SIG-M5 treated with dmso at 0.1 percent for 504 hours (cell line): ENCODE results near the gene SMIM22.
"Not testable (repeated sequence)": the region's sequence is repeated elsewhere in the genome, so short reads cannot be mapped to it uniquely, and the experiment has no call there.

ENCODE experiments used
- DNase-seq: peaks from one replicate; lab custom pipeline; 2025; ENCODE audit not compliant: unreplicated experiment; lab: John Stamatoyannopoulos, UW

The SMIM22 gene

GRCh38 chr16:4768549-4769305 is 26.4 kb upstream of the SMIM22 start:
- DNase-seq = peak; percentile 87

DNA sequence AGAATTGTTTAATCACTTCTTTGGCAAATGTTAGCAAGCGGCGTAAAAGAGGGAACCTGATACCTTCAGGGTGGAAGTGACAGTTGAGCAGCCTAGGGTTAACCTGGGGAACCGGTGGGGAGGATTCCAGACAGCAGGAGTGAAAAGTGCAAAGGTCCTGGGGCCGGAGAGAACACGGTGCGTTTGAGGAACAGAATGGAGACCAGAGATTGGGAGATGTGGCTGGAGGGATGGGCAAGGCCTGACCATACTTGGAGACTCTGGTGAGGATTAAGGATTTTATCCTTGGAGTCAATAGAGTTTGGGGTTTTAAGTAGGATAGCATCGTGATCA is 25.9 kb upstream of the SMIM22 start:
- DNase-seq = no peak

GRCh38 chr16:4771646-4772045 is 23.5 kb upstream of the SMIM22 start:
- no peak for DNase-seq

DNA sequence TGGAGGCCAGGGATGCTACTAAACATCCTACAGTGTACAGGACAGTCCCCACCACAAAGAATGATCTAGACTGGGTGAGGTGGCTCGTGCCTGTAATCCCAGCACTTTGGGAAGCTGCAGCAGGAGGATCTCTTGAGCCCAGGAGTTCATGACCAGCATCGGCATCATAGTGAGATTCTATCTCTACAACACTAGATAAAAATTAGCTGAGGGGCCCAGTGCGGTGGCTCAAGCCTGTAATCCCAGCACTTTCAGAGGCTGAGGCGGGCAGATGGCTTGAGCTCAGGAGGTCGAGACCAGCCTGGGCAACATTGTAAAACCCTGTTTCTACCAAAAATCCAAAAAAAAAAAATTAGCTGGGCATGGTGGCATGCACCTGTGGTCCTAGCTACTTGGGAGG is 22.8 kb upstream of the SMIM22 start:
- no peak for DNase-seq

- no peak for DNase-seq
These were observed 20.2 kb upstream of the SMIM22 start for GRCh38 chr16:4775005-4775404.

DNA sequence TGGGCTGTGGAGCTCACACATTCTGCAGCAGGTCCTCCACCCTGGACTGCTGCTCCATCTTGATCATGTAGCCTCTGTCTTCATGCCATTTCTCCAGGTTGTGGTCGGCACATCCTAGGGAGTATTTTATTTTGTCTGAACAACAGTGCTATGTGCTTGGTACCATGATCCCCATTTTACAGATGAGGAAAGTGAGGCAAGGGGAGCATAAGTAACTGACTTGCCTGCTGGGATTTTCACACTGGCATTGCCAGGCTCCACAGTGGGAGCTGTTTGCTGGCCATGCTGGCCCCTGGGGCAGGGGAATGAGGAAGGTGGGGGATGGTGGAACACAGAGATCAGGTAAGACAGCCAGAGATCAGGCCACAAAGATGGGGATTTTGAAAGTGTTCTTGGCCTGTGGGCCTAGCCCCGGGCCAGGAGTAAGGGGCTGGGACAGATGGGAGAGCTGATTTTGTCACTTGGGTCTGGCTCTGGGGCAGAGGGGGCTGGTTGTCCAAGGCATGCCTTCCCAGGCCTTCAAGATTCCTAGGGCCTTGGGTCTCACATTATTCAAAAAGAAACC is 18.9 kb upstream of the SMIM22 start:
- no peak for DNase-seq

- no peak for DNase-seq
These were observed 17.7 kb upstream of the SMIM22 start for GRCh38 chr16:4777339-4778049.

- DNase-seq = no peak
These were observed 17.1 kb upstream of the SMIM22 start for GRCh38 chr16:4778050-4778392.

GRCh38 chr16:4780235-4780634 is 14.9 kb upstream of the SMIM22 start:
- DNase-seq = no peak

- no peak for DNase-seq
These were observed 11.8 kb upstream of the SMIM22 start for GRCh38 chr16:4783251-4783950.

GRCh38 chr16:4783951-4784336 is 11.2 kb upstream of the SMIM22 start:
- DNase-seq = no peak

DNA sequence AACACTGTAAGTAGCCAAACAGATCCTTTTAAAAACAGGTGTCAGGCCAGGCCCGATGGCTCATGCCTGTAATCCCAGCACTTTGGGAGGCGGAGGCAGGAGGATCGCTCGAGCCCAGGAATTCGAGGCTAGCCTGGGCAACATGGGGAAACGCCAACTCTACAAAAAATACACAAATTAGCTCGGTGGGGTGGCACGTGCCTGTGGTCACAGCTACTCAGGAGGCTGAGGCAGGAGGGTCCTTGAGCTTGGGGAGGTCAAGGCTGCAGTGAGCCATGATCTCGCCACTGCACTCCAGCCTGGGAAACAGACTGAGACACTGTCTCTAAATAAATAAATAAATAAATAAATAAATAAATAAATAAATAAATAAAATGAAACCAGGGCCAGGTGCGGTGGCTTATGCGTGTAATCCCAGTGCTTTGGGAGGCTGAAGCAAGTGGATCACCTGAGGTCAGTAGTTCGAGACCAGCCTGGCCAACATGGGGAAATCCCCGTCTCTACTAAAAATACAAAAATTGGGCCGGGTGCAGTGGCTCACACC is 10.7 kb upstream of the SMIM22 start:
- DNase-seq = not testable (repeated sequence)

DNA sequence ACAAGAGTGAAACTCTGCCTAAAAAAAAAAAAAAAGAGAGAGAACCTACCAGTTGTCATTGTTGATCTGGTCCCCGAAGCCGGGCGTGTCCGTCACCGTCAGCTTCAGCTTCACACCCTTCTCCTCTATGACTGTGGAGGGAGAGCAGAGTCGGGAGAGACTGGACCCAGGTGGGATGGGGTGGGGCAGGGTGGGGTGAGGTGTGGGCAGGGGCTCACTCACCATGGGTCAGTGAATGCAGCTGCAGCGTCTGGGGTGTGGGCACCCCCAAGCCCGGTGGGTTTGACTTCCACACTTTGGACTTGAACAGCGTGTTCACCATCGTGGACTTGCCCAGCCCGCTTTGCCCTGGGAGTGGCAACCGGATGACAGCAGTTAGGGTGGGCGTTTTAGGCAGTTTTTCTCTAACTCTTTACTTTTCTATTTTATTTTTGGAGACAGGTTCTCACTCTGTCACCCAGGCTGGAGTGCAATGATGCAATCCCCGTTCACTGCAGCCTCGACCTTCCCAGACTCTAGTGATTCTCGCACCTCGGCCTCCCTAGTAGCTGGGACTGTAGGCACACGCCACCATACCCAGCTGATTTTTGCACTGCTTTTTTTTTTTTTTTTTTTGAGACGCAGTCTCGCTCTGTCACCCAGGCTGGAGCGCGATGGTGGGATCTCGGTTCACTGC is 9.3 kb upstream of the SMIM22 start:
- DNase-seq = no peak

- no peak for DNase-seq
These were observed 8.1 kb upstream of the SMIM22 start for GRCh38 chr16:4787068-4787467.

DNA sequence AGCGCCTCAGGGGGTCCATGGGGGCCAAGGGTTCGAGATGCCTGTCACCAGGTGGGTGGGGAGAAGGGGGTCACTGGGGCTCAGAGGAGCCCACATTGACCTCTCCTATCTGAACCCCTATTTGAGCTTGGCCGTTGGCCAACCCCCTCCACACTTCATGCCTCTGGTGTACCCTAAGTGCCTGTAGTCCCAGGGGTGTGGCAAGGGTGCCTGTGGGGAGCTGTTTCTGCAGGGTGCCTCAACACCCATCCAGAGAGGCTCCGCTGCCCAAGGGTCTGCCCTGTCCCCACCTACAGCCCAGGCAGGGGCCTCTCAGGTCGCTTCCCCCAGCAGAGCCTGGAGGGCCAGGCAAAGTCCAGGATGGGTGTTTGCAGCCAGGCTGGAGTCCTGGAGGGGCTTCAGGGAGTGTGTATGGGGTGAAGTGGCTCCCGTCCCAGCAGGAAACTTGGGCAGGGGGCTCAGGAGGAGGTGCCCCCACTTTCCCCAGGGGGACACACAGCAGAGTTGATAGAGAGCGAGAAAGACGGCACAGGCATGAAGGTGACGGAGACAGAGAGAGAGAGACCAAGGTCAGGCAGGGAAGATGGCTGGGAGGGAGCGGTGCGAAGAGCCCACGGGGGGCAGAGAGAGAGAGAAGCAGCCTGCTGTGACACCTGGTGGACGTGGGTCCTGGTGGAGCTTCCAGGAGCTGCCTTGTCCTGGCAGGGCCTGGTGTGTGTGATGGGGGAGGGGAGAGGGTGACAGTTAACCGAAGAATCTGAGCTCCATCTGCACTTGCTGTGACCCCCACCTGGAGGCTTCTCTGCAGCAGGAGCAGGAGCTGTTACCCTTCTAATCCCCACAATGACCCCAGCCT is 7.3 kb upstream of the SMIM22 start, which contains the start of gene SEPTIN12:
SEPTIN12 (minus strand) TSS at position 719 of the 856 bp plus-strand sequence; CDS start at position 19, 700 bp downstream.
- no peak for DNase-seq

- DNase-seq = no peak
These were observed 6.7 kb upstream of the SMIM22 start for GRCh38 chr16:4788489-4788889.

- no peak for DNase-seq
These were observed 6.3 kb upstream of the SMIM22 start for GRCh38 chr16:4788910-4789309.

- DNase-seq = no peak
These were observed 4.9 kb upstream of the SMIM22 start for GRCh38 chr16:4790261-4790660.

DNA sequence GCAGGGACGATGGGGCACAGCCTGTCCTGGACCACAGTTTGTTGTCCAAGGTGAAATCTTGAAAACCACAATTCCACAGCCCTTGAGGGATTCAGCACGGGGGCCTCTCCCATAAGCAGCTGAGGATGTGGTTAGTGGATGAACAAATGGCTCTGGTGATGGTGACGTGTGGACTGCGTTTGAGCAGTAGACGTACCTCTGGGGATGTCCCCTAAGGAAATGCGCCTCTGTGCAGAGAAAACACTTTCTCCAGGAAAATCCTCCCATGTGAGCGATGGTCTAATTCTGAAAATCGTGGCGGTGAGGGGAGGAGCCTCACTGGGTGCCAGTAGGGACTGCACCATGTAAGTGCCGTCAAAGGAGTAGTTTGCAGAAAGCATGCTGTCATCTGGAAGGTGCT is 4.3 kb upstream of the SMIM22 start:
- DNase-seq = no peak

DNA sequence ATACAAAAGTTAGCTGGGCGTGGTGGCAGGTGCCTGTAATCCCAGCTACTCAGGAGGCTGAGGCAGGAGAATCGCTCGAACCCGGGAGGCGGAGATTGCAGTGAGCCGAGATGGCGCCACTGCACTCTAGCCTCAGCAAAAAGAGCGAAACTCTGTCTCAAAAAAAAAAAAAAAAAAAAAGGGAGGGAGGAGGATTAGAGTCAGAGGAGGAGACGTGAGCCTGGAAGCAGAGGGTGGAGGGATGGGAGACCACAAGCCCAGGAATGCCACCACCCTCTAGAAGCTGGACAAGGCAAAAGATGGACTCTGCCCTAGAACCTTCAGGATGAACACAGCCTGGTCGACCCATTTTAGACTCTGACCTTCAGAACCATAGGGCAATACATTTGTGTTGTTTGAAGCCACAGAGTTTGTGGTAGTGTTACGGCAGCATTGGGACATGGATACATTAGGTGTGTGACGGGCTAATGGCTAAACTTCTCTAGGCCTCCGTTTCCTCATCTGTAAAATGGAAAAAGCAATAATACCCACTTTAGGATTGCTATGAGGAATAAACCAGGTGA is 2.1 kb upstream of the SMIM22 start:
- no peak for DNase-seq
